ENCODE results near the gene RBM20. TPM values are rescaled to one million over a fixed set of nuclear protein-coding genes. Genes with fewer than 3 reads are reported as not detected.

Gene RBM20
- polyA plus RNA-seq, 3 donors: not detected

- Mint-ChIP-seq H3K27me3 (ENCODE audit: low read depth in 3 of 3) (peaks cover 0 to 1% (median 0%) of the 10 kb centered on the region in 3 donors), H3K9me3 (peaks cover 0 to 5% (median 0%) of the 10 kb centered on the region in 7 donors), H3K4me3 (no peak overlapping the region), H3K36me3 (no peaks in the 10 kb centered on the region), H3K4me1 (peaks cover 2% of the 10 kb centered on the region), H3K27ac (no peak overlapping the region)
- Histone ChIP-seq H3K27me3 (ENCODE audit: control insufficient read depth in 2 of 2, insufficient read depth in 2 of 2, low read length in 2 of 2) (no peaks in the 10 kb centered on the region), H3K36me3 (replicated peaks in 1 of 2; ENCODE audit: control insufficient read depth in 1 of 2, insufficient read depth in 2 of 2, low read length in 2 of 2) (no peaks in the 10 kb centered on the region), H4K20me1 (ENCODE audit: insufficient read depth, low read length) (no peaks in the 10 kb centered on the region), H3K4me3 (replicated peaks in 1 of 3; ENCODE audit: low read depth in 2 of 3, low read length in 3 of 3) (no peak overlapping the region), H3K79me2 (ENCODE audit: insufficient read depth, low read length) (no peaks in the 10 kb centered on the region), H2AFZ (ENCODE audit: insufficient read depth, low read depth, low read length, poor library complexity, severe bottlenecking) (no peak overlapping the region), H3K27ac (ENCODE audit: low read depth in 1 of 2, low read length in 2 of 2) (no peak overlapping the region), H3K9me3 (replicated peaks in 1 of 2; ENCODE audit: control insufficient read depth in 1 of 2, insufficient read depth in 1 of 2, low read length in 2 of 2) (no peaks in the 10 kb centered on the region), H3K4me2 (replicated peaks; ENCODE audit: extremely low read depth, low read length, poor library complexity, severe bottlenecking) (no peak overlapping the region), H3K4me1 (ENCODE audit: control insufficient read depth in 1 of 2, insufficient read depth in 2 of 2, low read length in 2 of 2) (no peaks in the 10 kb centered on the region), H3K9ac (ENCODE audit: insufficient read depth, low read length, poor library complexity, severe bottlenecking) (no peak overlapping the region)
- intact Hi-C loops (cut with micrococcal nuclease): loop anchor here (10.0 kb wide), 1 partner anchor 977 kb away; no protein-coding TSS in a partner anchor
- WGBS (ENCODE audit: insufficient coverage): 98% methylated on average over 3 of the region's 7 CpGs
- no peak for TF ChIP-seq CTCF (IDR thresholded peaks at IDR 0.05)
- no peak for DNase-seq
Observed at GRCh38 chr10:110617425-110618229, 26.5 kb upstream of the RBM20 start.

GRCh38 chr10:110618230-110618610 lies 25.9 kb upstream of the RBM20 start:
- H3K4me2 ChIP-seq (replicated peaks; ENCODE audit: extremely low read depth, low read length, poor library complexity, severe bottlenecking): no peak overlapping the region
- no peak for DNase-seq
- no peak overlapping the region for H3K4me3 Mint-ChIP-seq

More at GRCh38 chr10:110618230-110618610, 25.9 kb upstream of the RBM20 start:
- Histone ChIP-seq H3K79me2 (ENCODE audit: insufficient read depth, low read length) (no peaks in the 10 kb centered on the region), H4K20me1 (ENCODE audit: insufficient read depth, low read length) (no peaks in the 10 kb centered on the region), H2AFZ (ENCODE audit: insufficient read depth, low read depth, low read length, poor library complexity, severe bottlenecking) (no peak overlapping the region), H3K27ac (ENCODE audit: low read depth in 1 of 2, low read length in 2 of 2) (no peak overlapping the region), H3K4me1 (ENCODE audit: control insufficient read depth in 1 of 2, insufficient read depth in 2 of 2, low read length in 2 of 2) (no peaks in the 10 kb centered on the region), H3K4me3 (replicated peaks in 1 of 3; ENCODE audit: low read depth in 2 of 3, low read length in 3 of 3) (no peak overlapping the region), H3K9me3 (replicated peaks in 1 of 2; ENCODE audit: control insufficient read depth in 1 of 2, insufficient read depth in 1 of 2, low read length in 2 of 2) (no peaks in the 10 kb centered on the region), H3K27me3 (ENCODE audit: control insufficient read depth in 2 of 2, insufficient read depth in 2 of 2, low read length in 2 of 2) (no peaks in the 10 kb centered on the region), H3K36me3 (replicated peaks in 1 of 2; ENCODE audit: control insufficient read depth in 1 of 2, insufficient read depth in 2 of 2, low read length in 2 of 2) (no peaks in the 10 kb centered on the region), H3K9ac (ENCODE audit: insufficient read depth, low read length, poor library complexity, severe bottlenecking) (no peak overlapping the region)
- Mint-ChIP-seq H3K36me3 (no peaks in the 10 kb centered on the region), H3K4me1 (peaks cover 2% of the 10 kb centered on the region), H3K27me3 (ENCODE audit: low read depth in 3 of 3) (peaks cover 0 to 1% (median 0%) of the 10 kb centered on the region in 3 donors), H3K27ac (no peak overlapping the region), H3K9me3 (peaks cover 0 to 6% (median under 1%) of the 10 kb centered on the region in 7 donors)
- intact Hi-C loops (cut with micrococcal nuclease): loop anchor here (10.0 kb wide), 1 partner anchor 977 kb away; no protein-coding TSS in a partner anchor
- no peak for TF ChIP-seq CTCF (IDR thresholded peaks at IDR 0.05)
- WGBS (ENCODE audit: insufficient coverage): 37% methylated on average over 2 of the region's 5 CpGs

All from CD14-positive monocyte (primary cell).